ENCODE data around the gene PWP2.
"Not testable (repeated sequence)": the region's sequence is repeated elsewhere in the genome, so short reads cannot be mapped to it uniquely, and the experiment has no call there.

PWP2 gene

DNA sequence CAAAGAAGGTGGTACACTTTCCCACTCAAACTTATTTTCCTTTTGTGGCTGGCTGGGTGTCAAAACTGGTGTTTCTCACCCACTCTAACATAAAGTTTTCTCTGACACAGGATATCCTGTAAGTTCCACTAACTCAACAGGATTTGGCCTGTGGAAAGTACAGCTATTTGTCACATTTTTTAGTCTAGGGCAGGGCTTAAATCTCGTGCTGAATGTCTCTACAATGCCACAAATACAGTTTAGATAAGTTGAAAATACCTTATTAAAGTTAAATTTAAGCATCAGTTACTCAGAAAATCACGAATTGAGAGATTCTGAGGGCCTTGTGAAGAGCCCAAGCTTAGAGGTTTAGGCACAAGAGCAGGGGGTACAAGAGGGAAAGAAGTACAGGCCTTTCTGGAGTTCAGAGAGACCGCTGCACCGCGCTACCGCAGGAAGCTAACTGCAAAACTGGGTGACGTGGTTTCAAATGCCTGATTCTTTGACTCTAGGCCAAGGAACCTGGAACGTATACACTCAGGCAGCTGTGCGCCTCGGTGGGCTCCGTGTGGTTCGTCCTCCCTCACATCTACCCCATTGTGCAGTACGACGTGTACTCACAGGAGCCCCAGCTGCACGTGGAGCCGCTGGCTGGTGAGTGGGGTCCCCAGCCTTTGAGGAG lies 23.4 kb upstream of the PWP2 start:
- DNase-seq: no peak

DNA sequence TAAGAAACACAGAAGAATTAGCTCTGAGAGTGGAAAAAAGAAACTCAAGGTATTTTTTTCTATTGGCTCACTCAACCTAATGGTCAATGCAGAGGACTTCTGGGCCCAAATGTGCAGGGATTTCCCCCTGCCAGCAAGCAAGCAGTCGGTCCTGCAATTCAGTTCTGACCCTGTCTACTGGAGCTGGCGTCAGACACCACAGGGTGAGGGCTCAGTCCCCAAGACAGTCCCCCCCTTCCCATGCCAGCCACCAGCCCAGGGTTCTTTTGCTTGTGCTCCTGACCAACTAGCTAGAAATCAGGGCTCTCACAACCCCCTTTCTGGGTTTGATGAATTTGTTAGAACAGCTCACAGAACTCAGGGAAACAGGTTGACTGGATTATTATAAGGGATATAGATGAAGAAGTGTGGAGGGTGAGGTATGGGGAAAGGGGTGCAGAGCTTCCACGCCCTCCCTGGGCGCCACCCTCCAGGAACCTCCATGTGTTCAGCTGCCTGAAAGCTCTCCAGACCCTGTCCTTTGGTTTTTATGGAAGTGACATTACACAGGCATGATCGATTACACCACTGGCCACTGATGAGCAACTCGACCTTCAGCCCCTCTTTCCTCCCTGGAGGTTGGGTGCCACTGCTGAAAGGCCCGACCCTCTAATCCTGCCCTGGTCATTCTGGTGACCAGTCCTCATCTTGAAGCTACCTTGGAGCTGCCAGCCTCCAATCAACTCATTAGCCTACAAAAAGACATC lies 22.5 kb upstream of the PWP2 start:
- DNase-seq: no peak

DNA sequence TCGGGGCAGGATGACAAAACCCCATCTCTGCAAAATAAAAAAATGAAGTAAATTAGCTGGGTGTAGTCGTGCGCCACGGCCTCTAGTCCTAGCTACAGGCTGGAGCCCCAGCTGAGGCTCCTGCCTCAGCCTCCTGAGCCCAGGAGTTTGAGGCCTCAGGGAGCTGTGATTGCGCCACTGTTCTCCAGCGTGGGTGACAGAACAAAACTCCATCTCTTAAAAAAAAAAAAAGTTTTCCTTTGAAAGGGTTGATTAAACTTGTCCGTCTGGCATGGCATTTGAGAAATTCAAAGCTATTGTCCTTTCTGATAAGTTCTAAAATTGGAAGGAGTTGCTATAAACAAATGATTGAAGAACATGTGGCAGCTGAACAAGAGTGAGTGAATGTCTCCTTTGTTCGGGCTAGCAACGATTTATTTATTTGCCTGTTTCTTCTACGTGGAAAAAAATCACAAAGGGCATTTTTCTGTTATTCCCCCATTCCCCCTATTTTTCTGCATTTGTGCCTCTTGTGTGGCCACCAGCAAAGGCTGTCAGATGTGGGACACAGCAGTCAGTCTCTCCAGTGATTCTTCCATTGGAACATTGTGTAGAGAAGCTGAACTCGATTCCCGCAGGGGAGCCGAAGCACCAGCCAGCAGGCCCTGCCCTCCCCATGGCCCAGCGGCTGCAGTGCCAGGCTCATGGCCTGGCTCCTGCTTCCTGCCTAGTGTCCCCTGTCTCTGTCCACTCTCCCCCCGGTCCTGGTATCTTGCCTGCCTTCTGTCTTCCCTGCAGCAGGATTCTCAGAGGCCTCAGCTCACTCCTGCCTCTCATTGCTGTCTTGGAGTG lies 21.5 kb upstream of the PWP2 start:
- no peak for DNase-seq

DNA sequence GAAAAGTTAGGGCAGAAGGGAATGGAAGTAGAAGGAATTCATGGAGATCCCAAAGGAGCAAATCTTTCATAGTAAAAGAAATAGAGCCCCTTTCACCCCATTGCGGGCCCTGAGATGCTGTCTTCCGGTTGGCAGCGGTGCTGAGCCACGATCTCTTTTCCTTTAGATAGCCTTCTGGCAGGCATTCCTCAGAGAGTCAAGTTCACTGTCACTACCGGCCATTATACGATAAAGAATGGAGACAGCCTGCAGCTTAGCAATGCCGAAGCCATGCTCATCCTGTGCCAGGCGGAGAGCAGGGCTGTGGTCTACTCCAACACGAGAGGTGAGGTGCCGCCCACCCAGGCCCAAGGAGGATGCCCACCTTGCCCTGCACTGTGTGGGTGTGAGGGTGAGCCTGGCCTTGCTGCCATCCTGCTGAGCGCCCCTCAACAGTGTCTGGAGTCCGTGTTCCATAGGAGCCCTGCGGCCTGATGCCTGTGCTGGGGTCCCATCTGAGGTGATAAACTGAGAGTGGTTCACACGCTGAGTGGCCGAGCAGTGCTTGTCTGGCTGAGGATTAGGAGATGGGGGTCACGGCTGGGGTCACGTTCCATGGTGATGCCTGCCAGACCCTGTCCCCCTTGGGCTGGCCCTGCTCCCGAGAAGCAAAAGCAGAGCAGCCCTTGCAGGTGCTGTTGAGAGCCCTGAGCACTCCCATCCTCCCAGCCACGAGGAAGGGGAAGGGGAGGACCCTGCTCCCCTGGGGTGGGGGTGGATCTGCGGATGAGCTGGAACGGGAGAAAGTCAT lies 20.4 kb upstream of the PWP2 start:
- DNase-seq: no peak

DNA sequence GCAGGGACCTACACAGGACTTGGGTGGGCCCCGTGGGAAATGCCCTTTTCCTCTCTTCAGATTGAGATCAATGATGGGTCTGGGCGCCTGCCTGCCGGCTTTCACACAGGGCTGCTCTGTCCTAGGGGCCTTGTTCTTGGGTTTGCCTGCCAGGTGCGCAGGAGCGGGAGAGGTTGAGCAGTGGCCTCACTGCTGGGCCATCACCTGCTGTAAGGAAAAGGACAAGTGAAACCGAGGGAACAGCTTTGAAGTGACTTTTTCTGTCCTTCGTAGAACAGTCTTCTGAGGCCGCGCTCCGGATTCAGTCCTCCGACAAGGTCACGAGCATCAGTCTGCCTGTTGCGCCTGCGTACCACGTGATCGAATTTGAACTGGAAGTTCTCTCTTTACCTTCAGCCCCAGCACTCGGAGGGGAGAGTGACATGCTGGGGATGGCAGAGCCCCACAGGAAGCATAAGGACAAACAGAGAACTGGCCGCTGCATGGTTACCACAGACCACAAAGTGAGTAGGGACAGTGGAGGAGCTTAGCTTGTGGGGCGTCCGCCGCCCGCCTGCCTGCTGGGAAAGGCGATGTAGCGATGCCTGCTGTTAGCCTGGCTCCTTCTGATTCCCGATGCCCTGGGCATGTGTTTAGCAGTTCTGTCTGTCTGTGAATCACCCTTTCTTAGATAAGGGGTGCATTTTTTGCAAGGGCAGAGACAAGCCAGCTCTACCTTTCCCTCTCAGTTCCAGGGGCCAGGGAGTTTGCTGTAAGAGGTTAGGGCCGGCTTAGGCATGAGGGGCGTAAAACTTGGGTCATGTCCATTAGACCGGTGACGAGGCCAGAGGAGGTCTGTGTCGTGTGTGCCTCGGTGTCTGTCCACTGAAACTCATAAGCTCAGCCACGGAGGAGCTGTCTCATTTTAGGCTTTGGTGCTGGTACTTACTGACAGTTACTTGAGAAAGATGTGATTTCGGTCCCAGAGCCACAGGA lies 19.5 kb upstream of the PWP2 start:
- no peak for DNase-seq

DNA sequence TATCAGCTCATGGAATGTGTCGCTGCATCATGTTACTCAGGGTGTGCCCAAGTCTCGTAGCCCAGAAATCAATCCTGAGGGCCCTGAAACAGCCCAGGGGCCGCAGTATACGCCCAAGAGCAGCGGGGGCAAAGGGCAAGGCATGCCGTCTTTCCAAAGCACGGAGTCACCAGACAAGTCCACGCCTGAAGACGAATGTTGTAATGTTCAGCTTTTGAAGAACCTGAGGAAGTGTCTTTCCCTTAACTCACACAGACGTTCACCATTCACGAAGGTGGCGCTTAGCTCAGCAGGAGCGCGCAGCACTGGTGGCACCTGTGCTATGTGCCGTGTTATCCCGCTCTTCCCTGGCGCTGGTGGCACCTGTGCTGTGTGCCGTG lies 18.8 kb upstream of the PWP2 start:
- DNase-seq: no peak

DNA sequence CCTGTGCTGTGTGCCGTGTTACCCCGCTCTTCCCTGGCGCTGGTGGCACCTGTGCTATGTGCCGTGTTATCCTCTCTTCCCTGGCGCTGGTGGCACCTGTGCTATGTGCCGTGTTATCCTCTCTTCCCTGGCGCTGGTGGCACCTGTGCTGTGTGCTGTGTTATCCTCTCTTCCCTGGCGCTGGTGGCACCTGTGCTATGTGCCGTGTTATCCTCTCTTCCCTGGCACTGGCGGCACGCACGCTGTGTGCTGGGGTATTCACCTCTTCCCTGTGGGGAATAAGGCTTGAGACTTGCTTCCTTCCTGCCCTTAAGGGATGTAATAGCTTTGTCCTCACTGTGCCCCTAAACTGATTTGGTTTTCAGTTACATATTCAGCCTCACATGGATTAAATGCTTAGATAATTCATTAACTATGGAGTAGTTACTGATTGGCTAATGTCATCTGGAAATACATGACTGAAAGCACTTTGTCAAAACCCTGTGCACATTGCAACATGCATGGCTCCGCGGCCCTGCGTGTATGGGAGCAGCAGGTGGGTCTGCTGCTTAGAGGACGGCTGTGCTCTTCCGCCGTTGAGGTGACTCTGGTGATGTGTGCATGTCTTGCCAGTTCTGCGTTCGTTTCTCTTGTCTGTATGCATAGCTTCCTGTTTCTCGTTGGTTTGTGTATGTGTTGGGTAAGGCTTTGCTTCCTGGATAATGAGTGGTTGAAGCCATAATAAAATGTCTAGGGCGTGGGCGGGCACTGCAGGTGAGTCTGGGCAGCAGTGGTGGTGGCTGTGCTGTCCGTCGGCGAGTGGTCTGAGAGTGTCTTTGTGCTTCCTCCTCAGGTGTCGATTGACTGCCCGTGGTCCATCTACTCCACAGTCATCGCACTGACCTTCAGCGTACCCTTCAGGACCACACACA lies 17.9 kb upstream of the PWP2 start:
- no peak for DNase-seq

DNA sequence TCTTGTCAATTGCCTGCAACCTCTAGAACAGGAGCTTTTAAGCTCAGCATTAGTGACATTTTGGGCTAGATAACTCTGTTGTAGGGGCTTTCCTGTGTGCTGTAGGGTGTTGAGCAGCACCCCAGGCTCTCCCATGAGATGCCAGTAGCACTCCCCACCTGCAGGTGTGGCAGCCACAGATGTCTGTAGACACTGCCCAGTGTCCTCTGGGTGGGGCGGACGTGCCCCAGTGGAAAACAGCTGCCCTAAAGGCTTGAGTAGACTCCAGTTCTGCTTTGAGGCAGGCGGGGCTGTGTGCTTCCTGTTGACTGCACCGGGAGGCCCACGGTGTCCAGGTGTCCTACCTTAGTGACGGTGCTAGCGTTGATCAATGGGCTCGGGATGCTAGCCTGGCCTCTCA lies 16.9 kb upstream of the PWP2 start:
- no peak for DNase-seq

DNA sequence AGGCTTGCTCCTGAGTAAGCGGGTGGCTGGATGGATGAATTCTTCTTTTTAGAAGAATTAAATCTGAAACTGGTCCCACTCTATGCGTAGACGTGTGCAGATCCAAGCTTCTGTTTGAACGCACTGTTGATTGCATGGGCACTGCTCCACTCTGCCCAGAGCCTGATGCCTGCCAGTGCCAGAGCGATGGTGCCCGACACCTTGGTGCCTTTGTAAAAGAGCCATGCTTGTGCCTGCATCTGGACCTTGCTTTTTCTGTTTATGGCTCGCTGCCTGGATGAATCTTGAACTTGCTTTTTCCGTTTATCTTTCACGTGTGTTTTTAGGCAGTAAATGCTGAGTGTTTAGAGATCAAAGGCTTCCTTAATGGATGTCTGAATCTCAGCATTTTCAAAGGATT lies 15.0 kb upstream of the PWP2 start:
- DNase-seq: no peak

DNA sequence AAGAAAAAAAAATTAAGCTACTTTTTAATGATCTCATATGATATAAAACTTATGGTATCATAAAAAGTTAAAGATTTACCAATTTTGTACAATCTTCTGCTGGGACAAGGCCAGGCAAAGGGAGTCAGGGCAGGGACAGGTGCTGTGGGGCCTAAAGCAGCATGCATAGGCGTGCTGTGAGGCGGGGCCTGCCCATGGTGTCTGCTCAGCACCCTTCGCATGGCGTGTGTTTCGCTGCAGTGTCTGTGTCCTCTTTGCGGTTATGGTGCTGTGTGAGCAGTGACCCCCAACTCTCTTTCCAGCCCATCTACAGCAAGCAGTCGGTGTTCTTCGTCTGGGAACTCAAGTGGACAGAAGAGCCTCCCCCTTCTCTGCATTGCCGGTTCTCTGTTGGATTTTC lies 13.4 kb upstream of the PWP2 start:
- no peak for DNase-seq

DNA sequence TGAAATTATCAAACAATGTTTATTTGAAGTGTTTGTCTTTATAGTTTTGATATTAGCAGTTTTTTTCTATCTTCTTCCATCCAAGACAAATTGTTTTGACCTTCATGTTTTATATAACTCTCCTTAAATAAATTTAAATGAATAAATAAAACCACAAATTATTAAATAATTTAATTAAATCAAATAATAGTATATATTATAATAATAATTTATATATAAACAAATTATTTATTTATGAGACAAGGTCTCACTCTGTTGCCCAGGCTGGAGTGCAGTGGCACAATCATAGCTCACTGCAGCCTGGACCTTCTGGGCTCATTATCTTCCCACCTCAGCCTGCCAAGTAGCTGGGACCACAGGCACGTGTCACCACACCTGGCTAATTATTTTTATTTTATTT lies 12.4 kb upstream of the PWP2 start:
- no peak for DNase-seq

DNA sequence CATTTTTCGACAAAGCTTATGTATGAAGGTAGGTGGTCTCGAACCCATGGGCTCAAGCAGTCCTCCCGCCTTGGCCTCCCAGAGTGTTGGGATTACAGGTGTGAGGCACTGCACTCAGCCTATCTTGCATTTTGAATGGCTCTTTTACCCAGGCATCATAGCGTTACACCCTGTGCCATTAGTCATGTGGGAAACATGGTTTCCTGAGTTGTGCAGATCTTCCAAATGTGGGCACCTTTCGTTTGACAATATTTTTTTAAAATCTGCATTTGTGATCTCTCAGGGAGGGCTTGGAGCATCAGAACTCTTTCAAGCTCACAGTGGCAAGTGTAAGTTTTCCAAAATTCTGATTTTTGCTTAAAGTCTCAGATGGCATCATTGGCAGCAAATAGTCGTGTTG lies 8.7 kb upstream of the PWP2 start:
- not testable (repeated sequence) for DNase-seq

DNA sequence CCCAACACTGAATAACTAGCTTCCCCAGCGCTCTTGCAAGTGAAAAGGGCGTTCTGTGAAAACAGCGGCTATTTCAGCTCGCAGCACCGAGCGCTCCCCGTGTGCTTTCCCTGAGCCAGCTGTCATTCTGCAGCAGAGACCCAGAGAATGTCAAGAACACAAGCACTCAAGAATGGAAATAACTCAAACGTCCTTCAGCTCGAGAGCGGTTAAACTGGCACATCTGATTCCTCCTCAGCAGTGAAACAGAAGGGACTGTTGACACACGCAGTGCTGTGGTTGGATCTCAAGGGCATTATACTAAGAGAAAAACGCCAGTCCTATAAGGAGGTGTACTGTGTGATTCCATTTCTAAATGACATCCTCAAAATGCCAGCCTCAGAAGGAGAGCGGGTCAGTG lies 8.2 kb upstream of the PWP2 start:
- DNase-seq: not testable (repeated sequence)

DNA sequence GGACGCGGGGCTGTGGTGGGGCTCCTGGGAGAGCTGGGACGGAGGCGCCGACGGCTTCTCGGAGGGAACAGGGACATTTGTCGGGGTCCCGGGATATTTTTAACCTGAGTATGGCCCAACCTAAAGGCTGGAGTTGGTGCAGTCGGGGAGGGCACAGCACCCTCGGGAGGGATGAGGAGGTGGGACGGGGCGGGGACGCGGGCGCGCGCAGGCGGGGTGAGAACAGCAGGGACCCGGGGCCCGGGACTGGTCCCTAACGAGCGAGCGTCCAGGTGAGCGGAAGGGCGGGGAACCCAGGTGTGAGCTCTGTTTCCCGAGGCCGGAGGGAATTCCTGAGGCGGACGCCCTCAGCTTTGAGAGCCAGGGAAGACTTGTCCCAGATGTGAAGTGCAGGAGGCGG lies 390 bp downstream of the PWP2 start:
- not testable (repeated sequence) for DNase-seq

DNA sequence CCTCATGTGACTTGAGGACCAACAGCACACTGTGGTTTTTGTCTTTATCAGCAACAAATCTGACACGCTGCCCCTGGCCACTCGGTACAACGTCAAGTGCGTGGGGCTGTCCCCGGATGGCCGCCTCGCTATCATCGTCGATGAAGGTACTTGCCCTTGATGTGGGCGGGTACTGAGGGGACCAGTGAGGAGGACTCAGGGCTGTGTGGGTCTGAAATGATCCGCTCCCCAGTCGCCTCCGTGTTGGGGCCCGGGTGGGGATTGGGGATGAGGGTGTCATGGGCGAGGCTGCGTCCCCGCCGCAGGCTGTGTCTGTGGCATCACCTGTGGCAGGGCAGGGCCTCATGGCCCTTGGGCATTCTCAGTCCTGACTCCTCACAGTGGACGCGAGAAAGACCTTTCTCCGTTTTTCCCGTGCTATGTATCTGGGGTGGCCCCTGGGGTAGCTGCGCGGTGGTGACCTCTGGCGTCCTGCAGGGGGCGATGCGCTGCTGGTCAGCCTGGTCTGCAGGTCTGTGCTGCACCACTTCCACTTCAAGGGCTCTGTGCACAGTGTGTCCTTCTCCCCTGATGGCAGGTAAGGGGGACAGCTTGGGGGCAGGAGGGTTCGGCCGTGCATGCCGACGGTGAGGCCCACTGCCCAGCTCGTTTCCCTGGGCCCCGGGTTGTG lies 6.6 kb downstream of the PWP2 start:
- DNase-seq: not testable (repeated sequence)

DNA sequence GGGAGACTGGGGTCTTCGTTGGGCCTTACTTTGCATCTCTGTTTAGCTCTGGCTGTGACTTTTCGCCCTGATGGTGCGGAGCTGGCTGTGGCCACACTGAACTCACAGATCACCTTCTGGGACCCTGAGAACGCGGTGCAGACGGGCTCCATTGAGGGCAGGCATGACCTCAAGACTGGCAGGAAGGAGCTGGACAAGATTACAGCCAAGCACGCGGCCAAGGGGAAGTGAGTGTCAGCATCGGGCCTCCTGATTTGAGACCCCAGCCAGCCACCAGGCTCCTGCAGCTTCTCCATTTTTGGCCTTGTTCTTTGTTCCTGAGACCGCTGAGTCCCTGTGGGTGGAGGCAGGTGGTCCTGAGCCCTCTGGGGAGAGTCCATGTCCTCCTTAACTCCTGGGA lies 14.9 kb downstream of the PWP2 start:
- DNase-seq: not testable (repeated sequence)

DNA sequence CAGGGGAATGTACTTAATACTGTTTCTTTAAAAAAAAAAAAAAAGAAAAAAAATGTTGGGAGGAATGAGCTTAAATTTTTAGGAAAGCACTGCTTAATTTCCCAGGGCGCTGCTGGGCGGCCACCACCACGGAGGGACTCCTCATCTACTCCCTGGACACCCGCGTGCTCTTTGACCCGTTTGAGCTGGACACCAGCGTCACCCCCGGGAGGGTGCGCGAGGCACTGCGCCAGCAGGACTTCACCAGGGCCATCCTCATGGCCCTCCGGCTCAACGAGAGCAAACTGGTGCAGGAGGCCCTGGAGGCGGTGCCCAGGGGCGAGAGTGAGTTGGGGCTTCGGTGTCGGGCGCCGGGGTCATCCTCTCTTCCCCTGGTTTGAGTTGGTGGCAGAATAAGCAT lies 20.6 kb downstream of the PWP2 start:
- DNase-seq: not testable (repeated sequence)

DNA sequence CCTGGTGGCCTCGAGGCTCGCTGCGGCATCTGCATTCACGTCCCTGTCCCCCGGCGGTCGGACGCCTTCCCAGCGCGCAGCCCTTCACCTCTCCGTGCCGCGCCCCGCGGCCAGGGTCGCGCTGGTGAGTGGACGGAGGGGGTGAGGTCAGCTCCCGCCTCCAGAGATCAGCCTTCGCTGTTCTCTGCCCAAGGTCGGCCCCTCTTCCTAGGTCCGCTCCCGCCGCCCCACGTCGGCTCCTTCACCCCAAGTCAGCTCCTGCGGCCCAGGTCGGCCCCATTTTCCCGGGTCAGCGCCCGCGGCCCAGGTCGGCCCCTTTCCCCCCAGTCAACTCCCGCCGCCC lies 26.5 kb downstream of the PWP2 start:
- not testable (repeated sequence) for DNase-seq

DNA sequence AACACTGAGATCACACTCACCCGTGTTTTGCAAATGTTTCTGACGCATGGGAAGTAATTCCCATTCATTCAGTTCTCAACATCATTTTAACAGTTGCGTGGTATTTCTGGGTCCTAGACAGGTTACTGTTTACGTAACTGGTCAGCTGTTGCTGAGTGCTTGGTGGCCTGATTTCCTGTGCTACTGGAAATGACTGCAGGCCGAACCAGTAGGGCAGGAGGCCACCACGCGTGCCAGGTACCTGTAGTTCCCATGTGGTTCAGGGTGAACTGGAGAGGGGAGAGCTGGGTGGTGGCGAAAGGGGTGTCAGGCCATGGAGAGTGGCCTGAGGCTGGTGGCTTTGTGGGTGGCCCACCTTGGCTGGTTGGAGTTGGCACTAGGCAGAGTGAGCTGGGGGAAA lies 27.5 kb downstream of the PWP2 start:
- not testable (repeated sequence) for DNase-seq

DNA sequence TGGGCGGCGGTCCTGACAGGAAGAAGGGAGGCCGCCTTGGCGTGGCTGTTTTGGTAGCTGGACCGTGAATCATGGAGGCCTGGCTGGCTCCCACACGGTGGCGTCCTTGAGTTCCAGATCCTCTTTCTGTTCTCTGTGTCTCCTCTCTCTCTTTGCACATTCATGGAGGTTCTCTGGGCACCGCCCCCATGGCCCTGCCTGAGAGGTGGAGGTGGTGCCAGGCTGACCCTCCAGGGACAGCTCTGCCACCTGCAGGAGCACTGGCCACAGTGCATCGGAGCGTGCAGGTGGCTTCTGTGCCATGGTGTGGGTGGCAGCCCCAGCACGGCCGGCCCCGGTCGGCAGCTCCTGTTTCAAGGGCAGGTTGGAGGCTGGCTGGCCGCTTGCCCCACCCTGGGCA lies 30.8 kb downstream of the PWP2 start:
- not testable (repeated sequence) for DNase-seq
